HG02623 (cell line): ENCODE data around the gene LGI4.

ENCODE experiments used
- ATAC-seq: cut with Tn5 transposase; IDR thresholded peaks from one replicate; pipeline ENCODE4 v1.9.1; 2021; ENCODE audit warnings: moderate library complexity; ENCODE audit not compliant: unreplicated experiment

The LGI4 gene

GRCh38 chr19:35088131-35088913, 46.5 kb downstream of the LGI4 start:
- ATAC-seq = no peak

GRCh38 chr19:35087393-35087792, 47.5 kb downstream of the LGI4 start:
- ATAC-seq = no peak

- ATAC-seq = no peak
Observed at GRCh38 chr19:35086455-35086854, 48.4 kb downstream of the LGI4 start.

GRCh38 chr19:35085947-35086346, 48.9 kb downstream of the LGI4 start:
- no peak for ATAC-seq

- no peak for ATAC-seq
Observed at GRCh38 chr19:35084509-35084762, 50.4 kb downstream of the LGI4 start.

- ATAC-seq = no peak
Observed at GRCh38 chr19:35083691-35084508, 51.0 kb downstream of the LGI4 start.

- no peak for ATAC-seq
Observed at GRCh38 chr19:35081201-35081600, 53.7 kb downstream of the LGI4 start.

- ATAC-seq = no peak
Observed at GRCh38 chr19:35080613-35081170, 54.2 kb downstream of the LGI4 start.

- ATAC-seq = no peak
Observed at GRCh38 chr19:35079826-35080225, 55.0 kb downstream of the LGI4 start.

- ATAC-seq = no peak
Observed at GRCh38 chr19:35077411-35078223, 57.2 kb downstream of the LGI4 start.

- ATAC-seq = no peak
Observed at GRCh38 chr19:35076657-35077056, 58.2 kb downstream of the LGI4 start.

GRCh38 chr19:35076026-35076370, 58.9 kb downstream of the LGI4 start:
- no peak for ATAC-seq

GRCh38 chr19:35075202-35076025, 59.4 kb downstream of the LGI4 start:
- no peak for ATAC-seq
